ENCODE measurements around the gene EFNA2.
"Not testable (repeated sequence)": the region's sequence is repeated elsewhere in the genome, so short reads cannot be mapped to it uniquely, and the experiment has no call there.

EFNA2 gene

DNA sequence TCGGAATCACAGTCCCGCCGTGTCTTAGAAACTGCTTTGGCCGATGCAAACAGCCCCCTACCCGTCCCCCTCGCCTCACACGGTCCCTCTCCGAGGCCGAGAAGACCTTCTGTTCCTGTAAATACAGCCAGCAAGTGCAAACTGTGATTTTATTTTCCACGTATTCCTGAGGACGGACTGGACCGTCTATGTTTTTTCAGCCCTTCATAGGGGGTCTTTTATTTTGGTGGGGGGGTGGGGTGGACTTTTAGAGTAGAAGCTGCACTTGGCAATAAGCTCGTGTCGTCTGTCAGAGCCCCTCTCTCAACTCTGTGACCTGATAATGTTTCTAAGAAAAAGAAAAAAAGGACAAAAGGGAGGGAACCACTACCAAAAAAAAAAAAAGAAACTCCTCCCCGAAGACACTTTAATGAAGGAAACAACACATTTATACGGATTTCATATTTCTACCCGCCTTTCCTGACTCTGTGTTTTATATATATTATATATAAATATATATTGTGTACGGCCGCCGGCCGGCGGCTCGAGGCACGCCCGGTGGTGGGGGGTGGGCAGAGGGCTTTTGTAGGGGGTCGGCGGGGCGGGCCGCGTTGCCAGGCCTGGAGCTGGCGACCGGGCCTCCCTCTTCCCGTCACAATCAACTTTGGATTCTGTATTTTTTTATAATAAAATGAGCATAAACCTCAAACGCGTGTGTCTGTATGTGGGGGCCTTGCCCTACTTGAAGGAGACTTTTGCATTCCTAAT, 15.2 kb downstream of the EFNA2 start:
- DNase-seq = no peak

GRCh38 chr19:1302533-1303239, 17.0 kb downstream of the EFNA2 start:
- DNase-seq = no peak

DNA sequence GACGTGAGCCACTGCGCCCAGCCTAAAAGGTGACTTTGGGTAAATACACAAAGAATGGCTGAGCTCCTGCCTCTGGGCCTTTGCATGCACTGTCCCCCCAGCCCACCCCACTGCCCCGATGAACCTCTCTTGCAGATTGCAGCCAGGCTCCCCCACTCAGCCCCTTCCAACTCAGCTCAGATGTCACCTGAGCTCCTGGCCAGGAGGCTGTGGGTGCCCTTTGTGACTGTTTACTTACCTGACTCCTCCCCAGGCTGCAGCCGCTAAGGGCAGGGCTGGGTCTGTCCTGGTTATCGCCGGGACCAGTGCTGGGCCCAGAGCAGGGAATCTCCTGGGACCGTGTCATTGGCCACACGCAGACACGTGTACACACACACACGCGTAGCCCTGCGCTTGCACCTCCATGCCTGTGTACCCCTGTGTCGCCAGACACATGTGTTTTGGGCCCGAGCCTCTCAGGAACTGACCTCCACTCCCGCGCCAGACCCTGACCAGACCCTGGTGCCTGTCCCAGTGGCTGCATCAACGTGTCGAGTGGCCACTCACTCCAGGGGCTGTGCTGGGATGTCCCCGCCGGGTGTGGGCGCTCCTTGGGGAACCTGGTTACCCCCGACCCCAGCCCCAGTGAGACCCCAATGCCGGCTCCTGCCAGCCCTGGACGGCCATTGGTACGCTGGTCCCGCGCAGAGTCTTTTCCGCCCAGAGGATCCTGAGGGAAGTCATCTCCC, 18.7 kb downstream of the EFNA2 start:
- DNase-seq = no peak

- DNase-seq = not testable (repeated sequence)
Measured at GRCh38 chr19:1305354-1305753, 19.7 kb downstream of the EFNA2 start.

DNA sequence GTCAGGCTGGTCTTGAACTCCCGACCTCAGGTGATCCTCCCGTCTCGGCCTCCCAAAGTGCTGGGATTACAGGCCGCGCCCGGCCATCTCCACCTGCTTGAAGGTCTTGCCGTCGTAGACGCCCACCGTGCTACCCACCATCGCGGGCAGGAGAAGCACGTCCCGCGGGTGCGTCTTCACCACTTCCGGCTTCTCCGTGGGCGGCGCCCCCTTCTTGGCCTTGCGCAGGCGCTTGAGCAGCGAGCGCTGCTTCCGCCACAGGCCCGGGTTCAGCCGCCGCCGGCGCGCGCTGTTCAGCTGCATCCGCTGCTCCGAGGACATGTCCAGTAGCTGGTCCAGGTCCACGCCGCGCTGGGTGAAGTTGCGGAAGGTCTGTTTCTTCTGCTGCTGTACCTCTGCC, 21.6 kb downstream of the EFNA2 start:
- DNase-seq = no peak

GRCh38 chr19:1307755-1308303, 22.2 kb downstream of the EFNA2 start:
- no peak for DNase-seq

- DNase-seq = no peak
Measured at GRCh38 chr19:1308718-1309117, 23.0 kb downstream of the EFNA2 start.

- DNase-seq = no peak
Measured at GRCh38 chr19:1309977-1310852, 24.5 kb downstream of the EFNA2 start.

DNA sequence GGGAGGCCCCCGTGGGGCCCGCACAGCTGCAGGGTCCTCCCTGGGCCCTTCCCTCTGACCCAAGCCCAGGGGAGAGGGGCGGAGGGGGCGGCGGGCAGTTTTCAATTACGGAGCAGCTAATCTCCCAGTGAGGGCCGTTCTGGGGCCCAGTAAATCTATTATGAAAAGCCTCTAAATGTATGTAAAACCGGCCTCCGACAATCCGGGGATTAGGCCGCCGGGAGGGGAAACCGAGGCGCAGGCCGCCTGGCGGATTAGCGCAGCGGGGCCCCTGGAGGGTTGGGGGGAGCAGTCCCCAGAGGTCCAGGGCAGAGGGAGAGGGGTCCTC, 25.1 kb downstream of the EFNA2 start:
- no peak for DNase-seq

- no peak for DNase-seq
Measured at GRCh38 chr19:1311543-1312091, 25.9 kb downstream of the EFNA2 start.

- DNase-seq = no peak
Measured at GRCh38 chr19:1312767-1313694, 27.4 kb downstream of the EFNA2 start.

GRCh38 chr19:1313695-1314613, 28.3 kb downstream of the EFNA2 start:
- no peak for DNase-seq

- no peak for DNase-seq
Measured at GRCh38 chr19:1315470-1316166, 29.9 kb downstream of the EFNA2 start.

- DNase-seq = no peak
Measured at GRCh38 chr19:1316466-1316865, 30.8 kb downstream of the EFNA2 start.

GRCh38 chr19:1317274-1318003, 31.8 kb downstream of the EFNA2 start:
- DNase-seq = no peak

GRCh38 chr19:1318678-1319471, 33.2 kb downstream of the EFNA2 start:
- no peak for DNase-seq

DNA sequence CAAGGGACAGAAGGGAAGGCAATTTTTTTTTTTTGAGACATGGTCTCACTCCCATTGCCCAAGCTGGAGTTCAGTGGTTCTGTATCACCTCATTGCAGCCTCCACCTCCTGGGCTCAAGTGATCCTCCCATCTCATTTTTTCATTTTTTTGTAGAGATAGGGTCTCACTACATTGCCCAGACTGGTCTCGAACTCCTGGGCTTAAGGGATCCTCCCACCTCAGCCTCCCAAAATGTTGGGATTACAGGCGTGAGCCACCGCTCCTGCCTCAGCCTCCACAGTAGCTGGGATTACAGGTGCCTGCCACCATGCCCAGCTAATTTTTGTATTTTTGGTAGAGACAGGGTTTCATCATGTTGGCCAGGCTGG, 34.6 kb downstream of the EFNA2 start:
- DNase-seq = not testable (repeated sequence)

- DNase-seq = no peak
Measured at GRCh38 chr19:1321539-1321938, 35.9 kb downstream of the EFNA2 start.
